Measurements from ENCODE around the gene ARL6IP5. TPM values are rescaled to one million over a fixed set of nuclear protein-coding genes. Genes with fewer than 3 reads are reported as not detected.

The ARL6IP5 gene
- total RNA-seq, 6 donors from 2014 or later: 34.6 to 145 (median 125) TPM

GRCh38 chr3:69128509-69128908, 43.8 kb downstream of the ARL6IP5 start:
- H3K27ac ChIP-seq: no peak overlapping the region
- H3K4me1 ChIP-seq: no peaks in the 10 kb centered on the region
- TF ChIP-seq POLR2AphosphoS5 (IDR thresholded peaks at IDR 0.05) (no peak), EP300 (IDR thresholded peaks at IDR 0.05) (no peak), POLR2A (IDR thresholded peaks at IDR 0.05) (no peak), CTCF (IDR thresholded peaks at IDR 0.05) (no peak)
- H3K4me3 ChIP-seq: no peak overlapping the region
- H3K27me3 ChIP-seq: no peaks in the 10 kb centered on the region
- H3K9me3 ChIP-seq: no peaks in the 10 kb centered on the region
- DNase-seq (no peak), ATAC-seq (ENCODE audit: low FRiP score in 2 of 2) (no peak)
- no peaks in the 10 kb centered on the region for H3K36me3 ChIP-seq

GRCh38 chr3:69129531-69129930, 44.8 kb downstream of the ARL6IP5 start:
- H3K4me3 ChIP-seq: no peak overlapping the region
- no peak overlapping the region for H3K27ac ChIP-seq
- DNase-seq (no peak), ATAC-seq (ENCODE audit: low FRiP score in 2 of 2) (no peak)
- H3K36me3 ChIP-seq: no peaks in the 10 kb centered on the region
- WGBS, 2 donors: 17 to 31% methylated on average over 1 of the region's 1 CpG
- no peaks in the 10 kb centered on the region for H3K9me3 ChIP-seq
- H3K4me1 ChIP-seq: no peaks in the 10 kb centered on the region
- TF ChIP-seq POLR2A (IDR thresholded peaks at IDR 0.05) (no peak), EP300 (IDR thresholded peaks at IDR 0.05) (no peak), POLR2AphosphoS5 (IDR thresholded peaks at IDR 0.05) (no peak), CTCF (IDR thresholded peaks at IDR 0.05) (no peak)
- no peaks in the 10 kb centered on the region for H3K27me3 ChIP-seq

GRCh38 chr3:69130689-69131088, 46.0 kb downstream of the ARL6IP5 start:
- Histone ChIP-seq H3K27ac (no peak overlapping the region), H3K9me3 (no peaks in the 10 kb centered on the region), H3K27me3 (no peaks in the 10 kb centered on the region), H3K4me1 (no peaks in the 10 kb centered on the region), H3K36me3 (no peaks in the 10 kb centered on the region), H3K4me3 (no peak overlapping the region)
- DNase-seq: no peak
- no peak for TF ChIP-seq POLR2AphosphoS5 (IDR thresholded peaks at IDR 0.05)
- TF ChIP-seq POLR2A (IDR thresholded peaks at IDR 0.05): no peak
- TF ChIP-seq EP300 (IDR thresholded peaks at IDR 0.05): no peak
- TF ChIP-seq CTCF (IDR thresholded peaks at IDR 0.05): no peak
- no peak for ATAC-seq (ENCODE audit: low FRiP score in 2 of 2)

GRCh38 chr3:69137005-69137404, 52.3 kb downstream of the ARL6IP5 start:
- DNase-seq (no peak), ATAC-seq (ENCODE audit: low FRiP score in 2 of 2) (no peak)
- Histone ChIP-seq H3K9me3 (no peaks in the 10 kb centered on the region), H3K27me3 (no peaks in the 10 kb centered on the region), H3K4me1 (no peaks in the 10 kb centered on the region), H3K4me3 (no peak overlapping the region), H3K27ac (no peak overlapping the region), H3K36me3 (no peaks in the 10 kb centered on the region)
- TF ChIP-seq EP300 (IDR thresholded peaks at IDR 0.05) (no peak), POLR2AphosphoS5 (IDR thresholded peaks at IDR 0.05) (no peak), POLR2A (IDR thresholded peaks at IDR 0.05) (no peak), CTCF (IDR thresholded peaks at IDR 0.05) (no peak)

- no peak overlapping the region for H3K27ac ChIP-seq
- no peaks in the 10 kb centered on the region for H3K36me3 ChIP-seq
- no peak for DNase-seq
- no peak for ATAC-seq (ENCODE audit: low FRiP score in 2 of 2)
- WGBS, 2 donors: 90 to 94% methylated on average over 2 of the region's 2 CpGs
- TF ChIP-seq EP300 (IDR thresholded peaks at IDR 0.05) (no peak), POLR2AphosphoS5 (IDR thresholded peaks at IDR 0.05) (no peak), CTCF (IDR thresholded peaks at IDR 0.05) (no peak), POLR2A (IDR thresholded peaks at IDR 0.05) (no peak)
- H3K4me1 ChIP-seq: no peaks in the 10 kb centered on the region
- no peaks in the 10 kb centered on the region for H3K9me3 ChIP-seq
- H3K27me3 ChIP-seq: no peaks in the 10 kb centered on the region
- no peak overlapping the region for H3K4me3 ChIP-seq
These were observed 52.7 kb downstream of the ARL6IP5 start for GRCh38 chr3:69137412-69137811.
